ENCODE results near the gene CNTNAP5.

- TF ChIP-seq REST (IDR thresholded peaks at IDR 0.05; ENCODE audit: insufficient read depth in 1 of 2, low read depth in 2 of 2, low read length in 1 of 2) (no peak), CTCF (IDR thresholded peaks at IDR 0.05) (no peak), SIN3A (IDR thresholded peaks at IDR 0.05; ENCODE audit: borderline replicate concordance, insufficient read depth, low read depth, low read length) (no peak)
These were observed 95.2 kb downstream of the CNTNAP5 start for GRCh38 chr2:124120246-124120645.
